H9 (cell line): Measurements from ENCODE around the gene MICAL3. TPM values are rescaled to one million over a fixed set of nuclear protein-coding genes. Genes with fewer than 3 reads are reported as not detected.

Experiments
- DNase-seq: peaks from one replicate; pipeline ENCODE4 v3.0.0-alpha.2; 2017
- H2AFZ ChIP-seq: one replicate; pipeline ENCODE4 v1.6.1; 2013; ENCODE audit warnings: mild to moderate bottlenecking, low read length, control low read depth, moderate library complexity
- H2AK5ac ChIP-seq: 2 replicates; pipeline ENCODE4 v1.6.1; 2013; ENCODE audit warnings: low read length, control low read depth, mixed read lengths; ENCODE audit not compliant: insufficient read length
- H2BK120ac ChIP-seq: one replicate; pipeline ENCODE4 v1.6.1; 2013; ENCODE audit warnings: low read depth, mild to moderate bottlenecking, low read length, control low read depth, inconsistent platforms; ENCODE audit not compliant: poor library complexity, severe bottlenecking
- H2BK12ac ChIP-seq: 2 replicates; pipeline ENCODE4 v1.6.1; 2013; ENCODE audit warnings: low read length, control low read depth, mixed read lengths, low read depth; ENCODE audit not compliant: insufficient read length
- H2BK15ac ChIP-seq: 2 replicates; pipeline ENCODE4 v1.6.1; 2013; ENCODE audit warnings: low read depth, low read length, control low read depth
- H2BK20ac ChIP-seq: one replicate; pipeline ENCODE4 v1.6.1; 2013; ENCODE audit warnings: low read depth, mild to moderate bottlenecking, low read length, control low read depth, inconsistent platforms; ENCODE audit not compliant: poor library complexity, severe bottlenecking
- H2BK5ac ChIP-seq: 2 replicates; pipeline ENCODE4 v1.6.1; 2013; ENCODE audit warnings: low read length, control low read depth, mixed read lengths; ENCODE audit not compliant: insufficient read length
- H3K14ac ChIP-seq: 2 replicates; pipeline ENCODE4 v1.6.1; 2013; ENCODE audit warnings: low read length, control low read depth; ENCODE audit not compliant: insufficient read depth
- H3K18ac ChIP-seq: 2 replicates; pipeline ENCODE4 v1.6.1; 2013; ENCODE audit warnings: low read depth, mild to moderate bottlenecking, mixed read lengths, low read length, control low read depth; ENCODE audit not compliant: insufficient read length
- H3K23ac ChIP-seq: 2 replicates; pipeline ENCODE4 v1.6.1; 2013; ENCODE audit warnings: low read length, control low read depth, mixed read lengths, low read depth; ENCODE audit not compliant: insufficient read length
- H3K23me2 ChIP-seq: 2 replicates; pipeline ENCODE4 v1.6.1; 2013; ENCODE audit warnings: low read depth, mild to moderate bottlenecking, mixed read lengths, low read length, control low read depth; ENCODE audit not compliant: insufficient read length, poor library complexity, severe bottlenecking
- H3K27ac ChIP-seq: 2 replicates; pipeline ENCODE4 v1.5.1; 2013; ENCODE audit warnings: low read length, control low read depth, mixed read lengths, low read depth; ENCODE audit not compliant: insufficient read length
- H3K27me3 ChIP-seq: 2 replicates; pipeline ENCODE4 v1.6.1; 2013; ENCODE audit warnings: low read length, control low read depth, inconsistent platforms; ENCODE audit not compliant: insufficient read depth
- H3K4ac ChIP-seq: 2 replicates; pipeline ENCODE4 v1.6.1; 2013; ENCODE audit warnings: low read depth, mild to moderate bottlenecking, control low read depth, inconsistent platforms, low read length, moderate library complexity
- H3K4me1 ChIP-seq: 2 replicates; pipeline ENCODE4 v1.6.1; 2013; ENCODE audit warnings: low read length, control low read depth, inconsistent platforms; ENCODE audit not compliant: insufficient read depth
- H3K4me2 ChIP-seq: 2 replicates; pipeline ENCODE4 v1.6.1; 2013; ENCODE audit warnings: low read length, control low read depth, mixed read lengths; ENCODE audit not compliant: insufficient read length, insufficient read depth
- H3K56ac ChIP-seq: 2 replicates; pipeline ENCODE4 v1.6.1; 2013; ENCODE audit warnings: low read depth, mild to moderate bottlenecking, mixed read lengths, low read length, control low read depth; ENCODE audit not compliant: insufficient read length
- H3K79me1 ChIP-seq: 2 replicates; pipeline ENCODE4 v1.6.1; 2013; ENCODE audit warnings: low read depth, mild to moderate bottlenecking, moderate library complexity, low read length, control low read depth, inconsistent platforms; ENCODE audit not compliant: insufficient read depth, poor library complexity, severe bottlenecking
- H3K79me2 ChIP-seq: 2 replicates; pipeline ENCODE4 v1.6.1; 2013; ENCODE audit warnings: low read length, control low read depth, inconsistent platforms; ENCODE audit not compliant: insufficient read depth
- H3K9ac ChIP-seq: 2 replicates; pipeline ENCODE4 v1.6.1; 2013; ENCODE audit warnings: low read length, control low read depth, mixed read lengths; ENCODE audit not compliant: insufficient read length; ENCODE audit errors: extremely low read depth
- H3K9me3 ChIP-seq: one replicate; pipeline ENCODE4 v1.6.1; 2013; ENCODE audit warnings: low read depth, low read length, inconsistent platforms; ENCODE audit not compliant: control insufficient read depth
- H3T11ph ChIP-seq: one replicate; pipeline ENCODE4 v1.6.1; 2013; ENCODE audit warnings: mild to moderate bottlenecking, low read length, control low read depth, inconsistent platforms
- H4K20me1 ChIP-seq: one replicate; pipeline ENCODE4 v1.6.1; 2013; ENCODE audit not compliant: control insufficient read depth, insufficient read length, insufficient read depth
- H4K5ac ChIP-seq: 2 replicates; pipeline ENCODE4 v1.6.1; 2013; ENCODE audit warnings: low read depth, mild to moderate bottlenecking, mixed read lengths, low read length, control low read depth; ENCODE audit not compliant: insufficient read length
- H4K8ac ChIP-seq: replicated peaks from 2 replicates; pipeline ENCODE4 v1.6.1; 2013; ENCODE audit warnings: low read length, control low read depth, mixed read lengths, low read depth; ENCODE audit not compliant: insufficient read length
- H4K91ac ChIP-seq: 2 replicates; pipeline ENCODE4 v1.6.1; 2013; ENCODE audit warnings: low read depth, mild to moderate bottlenecking, moderate library complexity, mixed read lengths, low read length, control low read depth; ENCODE audit not compliant: insufficient read length
- H3K27ac Mint-ChIP-seq, 3 experiments: 2 replicates in 2 of 3; 3 replicates in 1 of 3; pipeline ENCODE4 v1.8.0; 2020 to 2021; ENCODE audit warnings: mixed read lengths in 3 of 3, mild to moderate bottlenecking in 1 of 3, moderate library complexity in 1 of 3
- H3K27me3 Mint-ChIP-seq: 2 replicates; pipeline ENCODE4 v1.8.0; 2021; ENCODE audit warnings: low read depth, mild to moderate bottlenecking, moderate library complexity, mixed read lengths
- H3K36me3 Mint-ChIP-seq, 3 experiments: 2 replicates in 2 of 3; 3 replicates in 1 of 3; pipeline ENCODE4 v1.8.0; 2020 to 2021; ENCODE audit warnings: low read depth in 3 of 3, mixed read lengths in 3 of 3; ENCODE audit not compliant: insufficient read depth in 1 of 3
- H3K4me1 Mint-ChIP-seq, 2 experiments: 2 replicates each; pipeline ENCODE4 v1.8.0; 2020; ENCODE audit warnings: mixed read lengths in 2 of 2
- H3K4me3 Mint-ChIP-seq, 2 experiments: 2 replicates in 1 of 2; 3 replicates in 1 of 2; pipeline ENCODE4 v1.8.0; 2020 to 2021; ENCODE audit warnings: mild to moderate bottlenecking in 2 of 2, mixed read lengths in 2 of 2, moderate library complexity in 1 of 2
- H3K9me3 Mint-ChIP-seq, 2 experiments: 2 replicates in 1 of 2; 3 replicates in 1 of 2; pipeline ENCODE4 v1.8.0; 2020; ENCODE audit warnings: mild to moderate bottlenecking in 2 of 2, mixed read lengths in 2 of 2, moderate library complexity in 1 of 2
- WGBS: extraction: QIAGEN DNeasy Blood & Tissue Kit; methylation state at CpG from one replicate; pipeline ENCODE4 v1.1.7; 2013; ENCODE audit warnings: missing lambda C conversion rate, low lambda C conversion rate, mixed read lengths; ENCODE audit not compliant: insufficient read length; ENCODE audit errors: extremely low coverage; 5-methylcytosine and 5-hydroxymethylcytosine counted together
- total RNA-seq: library from RNA; stranded (reverse); gene quantifications from 2 replicates; pipeline ENCODE4 v1.2.1, GENCODE V29; 2021
- TF ChIP-seq, protein P1 (sequence below): fragments of 200-600 bp; sonication (generic); conservative IDR thresholded peaks from 3 replicates; pipeline ENCODE4 v1.8.0; 2021; ENCODE audit warnings: antibody characterized with exemption, mild to moderate bottlenecking

The MICAL3 gene
- total RNA-seq, 1 experiment from 2014 or later, result 50.2 TPM

DNA sequence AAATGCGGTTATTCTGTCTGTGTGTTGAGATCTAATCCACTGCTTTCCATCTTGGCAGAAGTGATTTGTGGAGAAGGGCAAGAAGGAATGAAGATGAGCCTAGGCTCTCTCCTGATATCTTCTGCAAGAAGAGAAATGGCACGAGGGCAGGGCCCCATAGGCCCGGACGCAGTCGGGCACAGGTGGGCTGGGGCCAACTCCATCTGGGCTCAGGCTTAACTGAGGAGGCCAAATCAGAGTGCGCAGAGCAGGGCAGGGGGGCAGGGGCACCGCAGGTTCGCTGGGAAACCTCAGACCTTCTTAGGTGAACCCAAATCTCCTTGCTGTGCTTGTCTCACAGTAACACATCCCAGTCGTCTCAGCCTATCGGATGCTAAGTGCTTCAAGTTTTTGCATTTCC lies 217.3 kb downstream of the MICAL3 start:
- no peak overlapping the region for H2AK5ac ChIP-seq
- WGBS, result no CpG with 5 or more reads among the region's 10 CpGs
- no peak overlapping the region for H2BK12ac ChIP-seq
- no peak overlapping the region for H2AFZ ChIP-seq
- H4K91ac ChIP-seq, result no peak overlapping the region
- H3K79me2 ChIP-seq, result no peaks in the 10 kb centered on the region
- peaks cover 13 to 48% (median 38%) of the 10 kb centered on the region in 3 experiments; a peak in 6 of 7 replicates for H3K36me3 Mint-ChIP-seq
- H3K4me1 ChIP-seq, result no peaks in the 10 kb centered on the region
- H2BK5ac ChIP-seq, result no peak overlapping the region
- H3K18ac ChIP-seq, result no peak overlapping the region
- H3K27me3 Mint-ChIP-seq, result no peaks in the 10 kb centered on the region
- no peak overlapping the region for H3K4me2 ChIP-seq
- H4K8ac ChIP-seq, result no peak overlapping the region
- H3K56ac ChIP-seq, result no peak overlapping the region
- no peak overlapping the region for H3T11ph ChIP-seq
- H2BK120ac ChIP-seq, result no peak overlapping the region
- no peak overlapping the region for H3K27ac ChIP-seq
- H3K27ac Mint-ChIP-seq, result no peak overlapping the region; a peak in 1 of 7 replicates
- H3K9me3 Mint-ChIP-seq, result no peaks in the 10 kb centered on the region
- no peaks in the 10 kb centered on the region for H3K79me1 ChIP-seq
- H3K14ac ChIP-seq, result no peak overlapping the region
- no peak overlapping the region for H3K4ac ChIP-seq
- no peaks in the 10 kb centered on the region for H4K20me1 ChIP-seq
- no peaks in the 10 kb centered on the region for H3K9me3 ChIP-seq
- H3K23me2 ChIP-seq, result no peaks in the 10 kb centered on the region
- TF ChIP-seq, protein P1, sequence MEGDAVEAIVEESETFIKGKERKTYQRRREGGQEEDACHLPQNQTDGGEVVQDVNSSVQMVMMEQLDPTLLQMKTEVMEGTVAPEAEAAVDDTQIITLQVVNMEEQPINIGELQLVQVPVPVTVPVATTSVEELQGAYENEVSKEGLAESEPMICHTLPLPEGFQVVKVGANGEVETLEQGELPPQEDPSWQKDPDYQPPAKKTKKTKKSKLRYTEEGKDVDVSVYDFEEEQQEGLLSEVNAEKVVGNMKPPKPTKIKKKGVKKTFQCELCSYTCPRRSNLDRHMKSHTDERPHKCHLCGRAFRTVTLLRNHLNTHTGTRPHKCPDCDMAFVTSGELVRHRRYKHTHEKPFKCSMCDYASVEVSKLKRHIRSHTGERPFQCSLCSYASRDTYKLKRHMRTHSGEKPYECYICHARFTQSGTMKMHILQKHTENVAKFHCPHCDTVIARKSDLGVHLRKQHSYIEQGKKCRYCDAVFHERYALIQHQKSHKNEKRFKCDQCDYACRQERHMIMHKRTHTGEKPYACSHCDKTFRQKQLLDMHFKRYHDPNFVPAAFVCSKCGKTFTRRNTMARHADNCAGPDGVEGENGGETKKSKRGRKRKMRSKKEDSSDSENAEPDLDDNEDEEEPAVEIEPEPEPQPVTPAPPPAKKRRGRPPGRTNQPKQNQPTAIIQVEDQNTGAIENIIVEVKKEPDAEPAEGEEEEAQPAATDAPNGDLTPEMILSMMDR, result no peak
- DNase-seq, result no peak
- H4K5ac ChIP-seq, result no peak overlapping the region
- no peak overlapping the region for H2BK15ac ChIP-seq
- H2BK20ac ChIP-seq, result no peak overlapping the region
- H3K4me3 Mint-ChIP-seq, result no peak overlapping the region
- H3K27me3 ChIP-seq, result no peaks in the 10 kb centered on the region
- no peak overlapping the region for H3K9ac ChIP-seq
- no peak overlapping the region for H3K23ac ChIP-seq
- H3K4me1 Mint-ChIP-seq, result peaks cover 5 to 11% of the 10 kb centered on the region in 2 experiments; a peak in 3 of 4 replicates
